ACC112 (cell line): ENCODE measurements around the gene ST7.

Source experiments
- H2AFZ ChIP-seq: fragments of 200-600 bp; sonication (generic); one replicate; pipeline ENCODE4 v1.6.0; 2017; ENCODE audit warnings: antibody characterized with exemption, low read length; ENCODE audit not compliant: unreplicated experiment
- H3K27ac ChIP-seq: fragments of 200-600 bp; sonication (generic); 2 replicates; pipeline ENCODE4 v1.5.1; 2014; ENCODE audit warnings: low read depth, mild to moderate bottlenecking, antibody characterized with exemption, low read length, moderate library complexity
- H3K27me3 ChIP-seq: fragments of 200-600 bp; sonication (generic); 2 replicates; pipeline ENCODE4 v1.6.1; 2014; ENCODE audit warnings: mild to moderate bottlenecking, antibody characterized with exemption, low read length, moderate library complexity, mixed read lengths; ENCODE audit not compliant: insufficient read depth
- H3K36me3 ChIP-seq: fragments of 200-600 bp; sonication (generic); 2 replicates; pipeline ENCODE4 v1.6.1; 2016; ENCODE audit warnings: mild to moderate bottlenecking, antibody characterized with exemption, low read length, moderate library complexity, mixed read lengths; ENCODE audit not compliant: insufficient read depth
- H3K4me1 ChIP-seq: fragments of 200-600 bp; sonication (generic); one replicate; pipeline ENCODE4 v1.6.1; 2016; ENCODE audit warnings: low read length, mixed read lengths; ENCODE audit not compliant: insufficient read depth, unreplicated experiment, control insufficient read depth
- H3K4me3 ChIP-seq: fragments of 200-600 bp; sonication (generic); 2 replicates; pipeline ENCODE4 v1.5.1; 2014; ENCODE audit warnings: mild to moderate bottlenecking, low read depth, low read length
- H3K79me2 ChIP-seq: fragments of 200-600 bp; sonication (generic); one replicate; pipeline ENCODE4 v1.6.0; 2016; ENCODE audit warnings: low read length; ENCODE audit not compliant: control insufficient read depth, unreplicated experiment, insufficient read depth

The ST7 gene

GRCh38 chr7:117188376-117188775 is 235.1 kb downstream of the ST7 start:
- no peak overlapping the region for H3K27ac ChIP-seq
- no peak overlapping the region for H2AFZ ChIP-seq
- no peaks in the 10 kb centered on the region; the same call in 1 of the 2 replicates for H3K36me3 ChIP-seq
- H3K79me2 ChIP-seq = no peaks in the 10 kb centered on the region
- no peak overlapping the region for H3K4me3 ChIP-seq
- H3K4me1 ChIP-seq = peaks cover 21% of the 10 kb centered on the region
- no peaks in the 10 kb centered on the region for H3K27me3 ChIP-seq

DNA sequence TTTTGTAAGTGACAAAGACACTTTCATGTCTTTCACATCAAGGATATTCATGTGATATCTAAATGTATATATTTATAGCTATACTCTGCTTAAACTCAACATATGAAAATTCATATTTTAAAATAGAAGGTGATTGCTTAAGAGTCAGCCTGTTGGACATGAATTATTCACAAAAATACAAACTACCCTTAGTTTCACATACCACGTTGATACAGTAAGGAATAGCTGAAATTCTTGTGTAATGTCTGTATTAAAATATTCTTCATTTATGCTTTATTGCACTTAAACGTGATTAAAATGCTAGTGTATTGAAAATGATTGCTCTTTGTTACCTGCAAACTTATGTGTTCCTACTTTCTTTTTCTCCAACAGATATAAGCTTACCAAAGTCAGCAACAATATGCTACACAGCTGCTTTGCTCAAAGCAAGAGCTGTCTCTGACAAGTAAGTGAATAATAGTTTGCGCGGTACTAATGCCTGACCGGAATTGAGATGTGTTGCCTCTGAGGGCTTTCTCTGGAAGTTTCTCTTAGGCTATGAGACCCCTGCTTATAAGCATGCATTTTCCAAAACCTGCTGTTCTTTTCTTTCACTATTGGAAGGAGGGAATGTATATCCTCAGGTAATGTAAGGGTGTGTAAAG is 235.8 kb downstream of the ST7 start:
- H3K36me3 ChIP-seq = no peaks in the 10 kb centered on the region; the same call in 1 of the 2 replicates
- H3K4me1 ChIP-seq = peaks cover 21% of the 10 kb centered on the region
- H3K27ac ChIP-seq = no peak overlapping the region
- no peaks in the 10 kb centered on the region for H3K79me2 ChIP-seq
- no peak overlapping the region for H2AFZ ChIP-seq
- H3K4me3 ChIP-seq = no peak overlapping the region
- no peaks in the 10 kb centered on the region for H3K27me3 ChIP-seq

DNA sequence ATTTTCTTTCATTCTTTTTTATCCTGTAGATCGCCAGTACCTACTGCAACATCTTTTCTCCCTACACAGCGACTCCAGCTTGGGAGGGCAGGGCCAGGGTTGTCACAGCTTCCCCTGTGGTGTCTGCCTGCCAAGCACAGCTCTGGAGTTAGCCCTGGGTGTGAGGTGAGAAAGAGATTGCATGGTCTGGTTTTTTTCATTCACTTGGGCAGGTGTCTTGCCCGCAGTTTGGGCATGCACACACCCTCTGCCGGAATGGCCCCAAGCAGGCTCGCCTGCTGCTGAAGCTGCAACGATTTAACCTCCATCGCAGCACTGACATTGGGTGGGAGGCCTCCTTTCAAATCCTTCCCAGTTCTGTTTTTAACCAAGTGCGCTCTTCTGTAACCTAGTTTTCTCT is 236.8 kb downstream of the ST7 start:
- H3K79me2 ChIP-seq = no peaks in the 10 kb centered on the region
- no peak overlapping the region for H3K27ac ChIP-seq
- H2AFZ ChIP-seq = no peak overlapping the region
- peaks cover 21% of the 10 kb centered on the region for H3K4me1 ChIP-seq
- H3K27me3 ChIP-seq = no peaks in the 10 kb centered on the region
- no peaks in the 10 kb centered on the region; the same call in 1 of the 2 replicates for H3K36me3 ChIP-seq
- no peak overlapping the region for H3K4me3 ChIP-seq

DNA sequence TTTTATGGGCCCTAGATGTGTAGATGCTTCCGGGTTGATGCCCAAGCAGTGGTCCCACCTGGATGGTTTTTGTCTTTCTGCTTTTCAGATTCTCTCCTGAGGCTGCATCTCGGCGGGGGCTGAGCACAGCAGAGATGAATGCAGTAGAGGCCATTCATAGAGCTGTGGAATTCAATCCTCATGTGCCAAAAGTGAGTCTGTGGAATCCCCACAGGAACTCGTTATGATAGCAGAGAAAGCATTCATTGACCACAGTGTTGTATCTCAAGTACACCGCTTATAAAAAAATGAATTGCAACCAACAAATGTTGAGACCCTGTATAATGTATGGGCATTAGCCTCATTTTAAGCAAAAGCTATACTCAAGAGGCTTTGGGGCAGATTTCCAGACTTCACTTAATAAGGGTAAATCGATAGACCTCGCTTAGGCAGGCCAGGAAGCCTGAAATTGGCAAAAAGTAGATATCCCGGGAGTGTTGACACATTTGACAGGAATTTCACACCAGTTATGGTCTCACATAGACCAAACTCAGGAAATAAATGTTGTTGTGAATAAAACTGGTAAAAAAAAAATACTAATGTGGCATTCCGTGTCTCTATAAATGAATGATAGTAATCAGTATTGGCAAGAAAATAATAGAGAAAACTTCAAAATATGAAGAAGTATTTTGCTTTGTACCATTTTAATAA is 237.6 kb downstream of the ST7 start:
- Histone ChIP-seq H2AFZ (no peak overlapping the region), H3K36me3 (no peaks in the 10 kb centered on the region; the same call in 1 of the 2 replicates)

DNA sequence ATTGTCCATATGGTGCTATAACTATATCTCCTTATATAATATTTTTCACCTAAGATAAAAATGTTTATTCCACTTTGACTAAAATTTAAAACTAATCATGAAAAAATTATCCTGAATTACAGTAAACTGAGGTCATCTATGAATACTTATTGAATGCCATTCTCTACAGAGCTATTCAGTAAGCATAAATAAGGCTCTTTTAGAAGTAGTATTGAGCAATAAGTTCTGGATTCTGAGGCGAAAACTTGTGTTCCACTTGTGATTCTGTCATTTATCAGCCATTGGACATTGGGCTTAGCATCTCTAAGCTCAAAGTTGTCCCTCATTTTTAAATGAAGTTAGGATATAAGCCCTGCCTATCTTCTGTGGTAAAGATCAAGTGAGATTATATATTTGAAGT is 238.8 kb downstream of the ST7 start:
- no peaks in the 10 kb centered on the region for H3K79me2 ChIP-seq
- no peak overlapping the region for H2AFZ ChIP-seq
- peaks cover 9% of the 10 kb centered on the region for H3K4me1 ChIP-seq
- H3K27ac ChIP-seq = no peak overlapping the region
- no peaks in the 10 kb centered on the region; the same call in 1 of the 2 replicates for H3K36me3 ChIP-seq
- no peaks in the 10 kb centered on the region for H3K27me3 ChIP-seq
- H3K4me3 ChIP-seq = no peak overlapping the region

More for the DNA sequence above, 237.6 kb downstream of the ST7 start:
- Histone ChIP-seq H3K4me1 (peaks cover 20% of the 10 kb centered on the region), H3K27ac (no peak overlapping the region), H3K79me2 (no peaks in the 10 kb centered on the region), H3K27me3 (no peaks in the 10 kb centered on the region), H3K4me3 (no peak overlapping the region)

- no peaks in the 10 kb centered on the region for H3K27me3 ChIP-seq
- H3K4me1 ChIP-seq = no peaks in the 10 kb centered on the region
- no peak overlapping the region for H2AFZ ChIP-seq
- H3K36me3 ChIP-seq = no peaks in the 10 kb centered on the region; the same call in 1 of the 2 replicates
- H3K27ac ChIP-seq = no peak overlapping the region
- H3K79me2 ChIP-seq = no peaks in the 10 kb centered on the region
- no peak overlapping the region for H3K4me3 ChIP-seq
These were observed 240.3 kb downstream of the ST7 start for GRCh38 chr7:117193564-117193963.

DNA sequence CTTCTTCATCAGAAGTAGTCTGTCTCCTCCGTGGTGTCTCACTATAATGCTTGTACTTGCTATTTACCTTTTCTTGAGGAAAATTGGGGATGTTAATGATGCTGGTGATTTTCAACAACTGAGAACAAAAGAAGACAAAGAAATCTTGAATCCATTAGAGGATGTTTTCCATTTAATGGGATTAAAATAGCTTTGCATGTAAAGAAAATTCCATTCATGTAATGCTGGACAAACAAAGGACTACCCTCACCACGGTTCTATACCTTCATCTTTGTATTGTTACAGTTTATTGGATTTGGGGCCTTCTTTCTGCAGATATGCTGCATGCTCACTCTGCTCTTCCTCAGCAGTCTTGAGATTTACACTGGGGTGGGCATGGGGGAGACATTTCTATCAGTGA is 241.1 kb downstream of the ST7 start:
- Histone ChIP-seq H3K79me2 (no peaks in the 10 kb centered on the region), H3K4me3 (no peak overlapping the region), H2AFZ (no peak overlapping the region), H3K27ac (no peak overlapping the region), H3K36me3 (no peaks in the 10 kb centered on the region; the same call in 1 of the 2 replicates), H3K27me3 (no peaks in the 10 kb centered on the region), H3K4me1 (no peaks in the 10 kb centered on the region)

- Histone ChIP-seq H2AFZ (no peak overlapping the region), H3K27me3 (no peaks in the 10 kb centered on the region), H3K4me1 (no peaks in the 10 kb centered on the region), H3K36me3 (no peaks in the 10 kb centered on the region; the same call in 1 of the 2 replicates), H3K27ac (no peak overlapping the region), H3K4me3 (no peak overlapping the region), H3K79me2 (no peaks in the 10 kb centered on the region)
These were observed 242.2 kb downstream of the ST7 start for GRCh38 chr7:117195361-117196029.

DNA sequence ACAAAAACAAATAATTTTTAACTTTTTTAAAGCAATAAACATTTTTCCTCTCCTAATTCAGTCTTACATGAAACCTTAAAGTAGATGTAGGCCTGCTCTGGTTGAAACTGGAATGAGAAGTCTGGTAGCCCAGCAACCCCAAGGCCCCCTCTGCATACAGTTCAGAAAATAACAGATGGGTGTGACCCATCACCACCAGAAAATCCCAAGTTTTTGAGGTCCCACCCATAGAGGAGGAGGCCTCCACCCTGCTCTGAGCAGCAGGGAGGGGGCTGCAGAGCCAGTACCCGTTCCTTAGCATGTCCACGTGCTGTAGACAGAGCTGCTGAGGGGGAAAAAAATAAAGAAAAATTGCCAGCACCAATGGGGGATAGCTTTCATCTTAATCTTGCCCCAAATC is 246.8 kb downstream of the ST7 start:
- H3K27ac ChIP-seq = no peak overlapping the region
- no peaks in the 10 kb centered on the region for H3K79me2 ChIP-seq
- H3K4me1 ChIP-seq = peaks cover 3% of the 10 kb centered on the region
- H2AFZ ChIP-seq = no peak overlapping the region
- no peak overlapping the region for H3K4me3 ChIP-seq
- H3K36me3 ChIP-seq = no peaks in the 10 kb centered on the region
- H3K27me3 ChIP-seq = no peaks in the 10 kb centered on the region

- Histone ChIP-seq H3K36me3 (no peaks in the 10 kb centered on the region), H3K27ac (no peak overlapping the region), H3K79me2 (no peaks in the 10 kb centered on the region), H3K4me3 (no peak overlapping the region), H3K4me1 (peaks cover 3% of the 10 kb centered on the region), H3K27me3 (no peaks in the 10 kb centered on the region), H2AFZ (no peak overlapping the region)
These were observed 247.6 kb downstream of the ST7 start for GRCh38 chr7:117200786-117201458.
